ENCODE measurements around the gene CAPZB.

The CAPZB gene

DNA sequence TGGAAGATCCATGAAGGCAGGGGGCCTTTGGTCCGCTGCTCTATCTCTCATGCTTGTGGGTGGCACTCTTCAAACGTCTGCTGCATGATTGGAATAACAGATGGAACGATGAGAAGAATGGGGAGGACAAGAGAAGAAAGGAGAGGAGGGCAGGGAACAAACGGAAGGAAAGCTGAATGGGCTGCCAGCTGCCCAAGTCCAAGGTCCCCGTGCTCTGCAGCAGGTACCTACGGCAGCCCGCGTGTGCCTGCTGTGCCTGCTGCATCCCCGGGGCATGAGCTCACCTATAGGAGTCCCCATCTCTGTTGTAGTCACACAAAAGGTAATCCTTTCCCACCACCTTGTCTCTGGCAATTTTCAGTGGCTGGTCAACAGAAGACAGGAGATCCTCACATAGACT is 100.1 kb downstream of the CAPZB start:
- no peak for DNase-seq (ENCODE audit: low read depth)

DNA sequence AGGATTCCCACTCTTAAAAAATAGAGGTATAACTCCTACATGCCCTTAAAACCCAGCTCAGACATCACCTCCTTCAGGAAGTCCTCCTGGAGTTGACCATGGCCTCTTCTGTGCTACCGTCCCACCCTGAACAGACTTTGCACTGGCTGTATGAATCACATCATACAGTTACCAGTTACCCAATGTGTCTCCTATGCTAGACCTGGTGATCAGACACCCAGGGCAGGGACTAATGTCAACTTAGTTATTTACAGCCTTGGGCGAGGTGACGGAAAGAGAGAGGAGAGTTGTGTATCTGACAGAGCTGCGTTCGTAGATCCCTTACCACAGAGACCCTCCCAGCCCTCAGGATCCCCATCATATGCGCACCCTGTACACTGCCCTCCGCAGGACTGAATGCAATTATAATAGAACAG is 100.6 kb downstream of the CAPZB start:
- DNase-seq (ENCODE audit: low read depth): no peak

DNA sequence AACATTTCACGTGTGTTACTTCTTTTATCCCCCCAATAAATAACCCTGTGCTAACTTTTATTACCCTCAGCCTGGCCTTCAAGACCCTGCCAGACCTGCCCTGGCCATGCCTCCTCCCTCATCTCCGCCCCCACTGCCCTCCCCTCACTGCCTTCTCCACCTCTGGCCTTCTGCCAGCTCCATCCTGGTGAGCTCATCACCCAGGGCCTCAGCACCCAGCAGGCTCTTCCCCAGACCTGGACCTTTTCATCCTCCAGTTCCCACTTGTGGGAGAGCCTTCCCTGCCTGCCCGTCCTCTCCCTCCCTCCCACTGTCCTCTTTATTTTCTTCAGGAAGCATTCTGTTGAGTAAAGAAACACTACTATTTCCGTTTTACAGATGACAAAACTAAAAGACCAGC is 101.2 kb downstream of the CAPZB start:
- no peak for DNase-seq (ENCODE audit: low read depth)

DNA sequence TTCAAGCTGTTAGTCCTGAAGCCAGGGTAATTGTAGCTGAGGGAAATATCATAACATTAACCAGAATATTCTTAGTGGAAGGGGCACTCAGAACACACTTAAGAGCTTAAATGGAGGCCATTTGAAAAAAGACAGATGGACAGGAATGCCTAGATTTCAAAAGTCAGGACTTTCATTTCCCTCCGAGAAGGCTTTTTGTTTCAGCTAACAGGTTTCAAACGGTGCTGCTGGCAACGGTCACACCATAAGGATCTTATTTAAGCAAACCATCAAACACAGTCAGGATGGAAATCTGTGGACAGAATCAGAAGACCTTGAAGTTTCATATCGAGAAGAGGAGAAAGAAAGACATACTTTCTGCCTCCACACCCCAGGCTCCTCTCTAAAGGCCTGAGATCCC is 103.1 kb downstream of the CAPZB start:
- no peak for DNase-seq (ENCODE audit: low read depth)

DNA sequence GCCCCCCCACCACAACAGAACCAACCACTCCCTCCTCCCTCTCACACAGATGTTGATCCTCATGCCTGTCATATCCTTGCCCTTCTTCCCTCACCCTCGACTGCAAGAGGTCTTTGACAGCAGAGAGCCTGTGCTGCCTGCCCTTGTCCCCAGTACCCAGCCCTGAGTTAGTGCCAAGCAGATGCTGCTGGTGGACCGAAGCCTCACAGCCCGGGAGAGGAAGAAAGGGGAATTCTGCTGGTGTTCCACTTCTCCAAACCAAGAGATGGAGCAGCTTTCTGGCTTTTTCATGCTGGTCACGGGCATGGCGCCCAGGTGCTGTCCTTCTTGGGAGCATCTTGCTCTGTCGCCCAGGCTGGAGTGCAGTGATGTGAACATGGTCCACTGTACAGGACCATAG is 104.1 kb downstream of the CAPZB start:
- DNase-seq (ENCODE audit: low read depth): no peak

DNA sequence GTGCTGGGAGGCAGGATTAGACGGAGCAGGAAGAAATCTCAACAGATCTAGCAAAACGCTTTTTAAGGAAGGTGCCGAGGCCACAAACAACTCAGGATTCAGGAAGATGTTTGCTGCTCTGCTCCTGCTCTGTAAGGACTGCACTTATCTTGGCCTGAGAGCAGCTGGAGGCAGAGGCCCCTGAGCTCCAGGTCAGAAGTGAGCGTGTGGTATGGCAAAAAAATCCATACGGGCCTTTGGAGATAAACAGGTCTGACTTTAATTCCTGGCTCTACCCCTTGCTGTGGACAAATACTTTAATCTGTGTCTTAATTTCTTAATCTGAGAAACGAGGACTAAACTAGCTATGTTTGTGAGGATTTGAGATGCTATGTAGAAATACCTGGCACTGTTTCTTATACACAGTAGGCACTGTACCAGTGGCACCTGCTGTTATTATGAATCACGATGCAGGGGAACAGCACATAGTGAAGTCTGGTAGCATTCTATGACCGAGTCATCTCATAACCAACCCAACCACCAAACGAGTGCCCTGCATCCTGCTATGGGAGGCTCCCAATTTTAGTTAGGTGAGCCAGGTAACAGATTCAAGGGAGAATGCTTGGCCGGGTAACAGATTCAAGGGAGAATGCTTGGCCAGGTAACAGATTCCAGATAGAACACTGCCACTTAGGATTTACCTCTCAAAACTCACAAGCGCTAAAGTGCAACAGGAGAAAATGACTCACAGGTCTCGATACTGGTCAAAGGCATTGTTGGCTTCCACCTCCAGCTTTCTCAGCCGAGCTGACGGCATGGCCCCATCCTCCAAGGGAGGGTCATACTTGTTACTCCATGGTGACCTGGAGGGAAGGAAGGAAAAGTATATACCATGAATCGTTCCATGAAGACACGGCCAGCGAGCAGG is 107.3 kb downstream of the CAPZB start:
- no peak for DNase-seq (ENCODE audit: low read depth)

DNA sequence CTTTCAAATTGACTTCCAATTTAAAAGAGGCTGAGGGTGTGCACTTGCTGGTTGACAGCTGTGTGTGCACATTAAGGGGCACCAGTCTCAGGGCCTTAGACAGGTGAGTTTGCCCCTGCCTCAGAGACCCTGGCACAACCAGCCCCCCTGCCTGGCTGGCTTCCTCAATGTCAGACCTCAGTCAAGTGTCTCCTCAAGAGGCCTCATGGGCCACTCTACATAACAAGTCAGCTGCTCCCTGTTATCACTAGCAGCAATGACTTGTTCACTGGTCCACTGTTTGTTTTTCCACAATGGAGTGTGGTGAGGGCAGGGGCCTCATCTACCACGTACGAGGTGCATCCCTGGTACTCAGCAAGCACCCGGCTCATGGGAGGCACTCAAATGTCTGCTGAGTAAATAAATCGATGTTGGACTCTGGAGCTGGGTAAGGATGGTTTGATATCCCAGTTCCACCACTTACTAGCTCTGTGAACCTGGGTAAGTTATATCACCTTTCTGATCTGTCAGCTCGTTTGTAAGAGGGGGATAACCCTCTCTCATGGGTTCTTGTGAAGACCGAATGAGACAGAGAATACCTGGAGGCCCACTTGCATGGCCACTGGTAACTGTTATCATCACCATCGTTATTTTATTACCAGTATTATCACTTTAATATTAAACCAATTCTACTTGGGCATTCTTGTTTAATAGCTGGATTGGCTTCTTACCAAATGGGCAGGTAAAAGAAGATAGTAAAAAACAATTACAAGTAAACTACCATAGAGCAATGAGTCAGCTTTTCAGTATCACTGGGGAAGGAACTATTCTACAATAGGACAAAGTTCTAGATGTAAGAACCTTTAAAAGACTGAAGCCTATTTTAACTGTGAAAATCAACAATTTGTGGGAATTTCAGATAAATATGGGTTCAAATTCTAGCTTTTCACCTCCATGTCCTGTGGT is 108.6 kb downstream of the CAPZB start:
- no peak for DNase-seq (ENCODE audit: low read depth)

DNA sequence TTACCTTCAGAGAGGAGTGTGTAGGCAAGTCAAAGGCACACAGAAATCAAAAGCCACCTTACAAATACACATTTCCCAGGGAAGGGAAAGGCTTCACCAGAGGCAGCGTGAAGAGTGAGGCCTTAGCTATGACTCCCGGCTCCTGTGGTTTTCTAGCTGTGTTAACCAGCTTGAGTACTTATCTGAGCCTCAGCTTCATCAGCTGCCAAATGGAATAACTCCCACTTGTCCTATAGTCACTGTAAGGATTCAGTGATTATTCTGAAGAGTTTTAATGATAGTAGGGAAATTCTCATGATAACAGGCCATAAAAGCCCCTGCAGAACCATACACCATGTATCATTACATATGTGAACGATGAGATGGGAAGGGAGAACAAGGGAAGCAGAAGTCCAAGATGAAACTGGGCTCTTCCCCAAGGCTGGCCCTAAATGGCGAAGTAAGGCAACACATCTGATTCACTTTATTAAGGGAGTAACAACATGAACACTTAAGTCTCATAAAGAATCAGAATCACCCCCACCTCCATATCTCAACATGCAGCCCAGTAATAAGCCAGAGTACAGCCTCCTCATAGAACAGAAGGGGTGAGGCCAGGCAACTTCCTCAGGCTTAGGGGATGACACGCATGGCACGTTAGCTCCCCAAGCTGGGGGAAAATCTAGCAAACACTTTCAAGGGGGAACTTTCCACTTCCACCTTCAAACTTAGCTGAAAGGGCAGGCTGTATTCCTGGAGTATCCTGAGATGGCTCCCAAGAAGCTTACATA is 109.5 kb downstream of the CAPZB start:
- no peak for DNase-seq (ENCODE audit: low read depth)

DNA sequence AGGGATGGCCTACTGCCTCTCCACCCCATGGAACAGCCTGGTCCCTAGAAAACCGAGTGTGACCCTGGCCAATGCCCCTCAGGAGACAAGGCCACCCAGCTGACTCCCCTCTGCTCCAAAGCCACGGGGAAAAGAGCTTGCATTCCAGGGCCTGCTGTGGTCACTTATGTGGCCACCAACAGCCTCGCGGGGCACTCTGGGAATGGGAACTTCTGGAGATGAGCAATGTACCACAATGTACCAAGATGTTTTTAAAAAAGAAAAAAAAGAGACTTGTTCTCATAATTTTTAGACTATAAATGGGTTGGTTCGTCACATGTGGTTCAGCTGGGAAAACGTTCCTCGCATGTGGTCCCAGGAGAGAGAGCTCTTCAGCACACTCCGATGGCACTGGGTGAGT is 110.4 kb downstream of the CAPZB start:
- DNase-seq (ENCODE audit: low read depth): no peak

DNA sequence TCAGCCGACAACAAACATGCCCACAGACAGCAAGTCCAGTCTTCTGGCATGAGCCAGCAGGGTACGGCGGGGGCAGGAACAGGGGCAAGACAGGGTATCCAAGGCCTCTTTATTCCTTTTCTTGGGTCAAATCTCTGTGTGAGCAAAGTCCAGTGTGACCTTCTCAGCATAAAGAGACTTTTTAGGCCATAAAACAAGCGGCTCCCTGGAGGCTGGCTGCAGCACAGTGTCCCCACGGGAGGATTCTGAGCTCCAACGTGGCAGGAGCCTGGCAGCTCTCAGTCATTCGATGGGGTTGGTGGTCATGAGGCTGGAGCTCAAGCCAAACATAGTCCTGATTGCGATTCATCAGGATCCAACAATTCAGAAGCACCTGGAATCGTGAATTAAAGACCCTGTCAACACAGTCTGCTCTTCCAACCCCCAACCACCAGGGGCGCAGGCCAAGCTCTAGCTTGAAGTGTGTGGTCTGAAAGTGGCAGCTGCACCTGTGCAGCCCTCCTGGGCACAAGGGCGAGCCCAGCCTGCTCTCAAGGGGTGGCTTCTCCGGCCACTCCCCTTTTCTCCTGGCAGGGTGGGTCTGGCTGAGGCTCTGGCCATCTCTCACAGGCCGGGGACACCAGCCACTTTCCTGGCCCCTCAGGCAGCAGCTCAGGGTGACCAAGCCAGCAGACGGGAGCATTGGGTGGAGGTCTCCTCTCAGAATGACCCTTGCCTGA is 111.1 kb downstream of the CAPZB start:
- DNase-seq (ENCODE audit: low read depth): no peak

DNA sequence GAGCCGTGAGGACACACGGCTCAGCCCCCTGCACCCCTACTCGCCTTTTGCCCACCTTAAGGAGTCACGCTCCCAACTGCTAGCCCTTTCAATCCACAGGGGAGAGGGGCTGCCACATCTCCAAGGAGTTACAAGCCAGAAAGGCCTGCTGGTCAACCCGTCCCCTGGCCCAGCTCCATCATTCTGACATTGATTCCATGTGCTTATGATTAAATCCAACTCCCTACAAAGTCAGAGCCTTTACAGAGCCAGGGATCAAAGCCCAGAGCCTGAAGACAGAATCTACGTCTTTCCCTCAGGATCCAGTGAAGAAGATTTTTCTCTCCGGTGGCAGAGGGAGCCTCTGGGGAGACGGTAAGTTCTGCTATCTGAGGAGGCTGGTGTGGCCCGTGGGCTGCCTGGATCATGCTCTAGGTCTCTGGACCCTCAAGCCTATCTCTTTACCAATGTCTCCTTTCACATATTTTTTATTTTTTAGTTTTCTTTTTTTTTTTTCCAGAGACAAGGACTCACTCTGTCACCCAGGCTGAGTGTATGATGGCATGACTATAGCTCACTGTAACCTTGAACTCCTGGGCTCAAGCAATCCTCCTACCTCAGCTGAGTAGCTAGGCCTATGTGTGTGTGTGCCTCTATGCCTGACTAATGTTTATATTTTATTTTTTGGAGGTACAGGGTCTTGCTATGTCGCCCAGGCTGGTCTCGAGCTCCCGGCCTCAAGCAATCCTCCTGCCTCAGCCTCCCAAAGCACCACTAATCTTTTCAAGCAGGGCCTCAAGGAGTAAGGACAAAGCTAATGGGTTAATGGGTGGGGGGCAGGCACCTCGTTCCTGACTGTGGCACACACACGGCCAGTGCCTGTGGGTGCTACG is 111.9 kb downstream of the CAPZB start:
- DNase-seq (ENCODE audit: low read depth): no peak

DNA sequence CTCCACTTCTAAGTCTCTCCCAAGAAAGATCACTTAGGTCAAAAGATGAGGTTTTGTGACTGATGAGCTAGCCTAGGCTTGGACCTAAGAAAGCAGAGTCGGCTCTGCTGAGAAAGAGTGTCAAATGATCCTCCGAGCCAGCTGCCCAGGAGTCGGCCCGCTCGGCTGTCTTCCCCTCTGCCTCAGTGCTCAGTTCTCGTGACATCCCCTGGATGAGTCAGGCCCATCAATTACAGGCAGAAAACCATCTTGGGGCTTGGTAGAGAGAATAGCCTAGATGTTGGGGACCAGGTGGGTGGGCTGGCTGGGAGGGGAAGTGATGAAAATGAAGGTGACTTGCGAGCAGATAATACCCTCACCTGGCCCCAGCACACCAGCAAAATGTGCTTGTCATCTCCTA is 112.7 kb downstream of the CAPZB start:
- DNase-seq (ENCODE audit: low read depth): no peak

DNA sequence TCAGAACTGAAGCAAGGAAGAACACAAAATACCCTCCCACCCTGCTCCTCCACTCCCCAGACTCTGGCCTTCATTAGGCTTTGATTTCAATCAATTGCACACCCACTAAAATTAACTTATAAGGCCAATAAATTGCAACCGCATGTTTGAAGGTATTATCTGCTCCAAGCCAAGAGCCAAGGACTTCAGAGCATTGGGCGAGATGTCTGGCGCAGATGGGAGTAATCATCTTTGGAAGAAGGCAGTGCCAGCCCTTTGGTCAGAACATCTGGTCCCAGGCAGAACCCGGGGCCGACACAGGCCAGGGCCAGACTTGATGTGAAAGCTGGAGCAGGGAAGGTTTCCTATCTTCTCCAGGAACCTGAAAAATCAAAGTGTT is 113.2 kb downstream of the CAPZB start:
- no peak for DNase-seq (ENCODE audit: low read depth)

DNA sequence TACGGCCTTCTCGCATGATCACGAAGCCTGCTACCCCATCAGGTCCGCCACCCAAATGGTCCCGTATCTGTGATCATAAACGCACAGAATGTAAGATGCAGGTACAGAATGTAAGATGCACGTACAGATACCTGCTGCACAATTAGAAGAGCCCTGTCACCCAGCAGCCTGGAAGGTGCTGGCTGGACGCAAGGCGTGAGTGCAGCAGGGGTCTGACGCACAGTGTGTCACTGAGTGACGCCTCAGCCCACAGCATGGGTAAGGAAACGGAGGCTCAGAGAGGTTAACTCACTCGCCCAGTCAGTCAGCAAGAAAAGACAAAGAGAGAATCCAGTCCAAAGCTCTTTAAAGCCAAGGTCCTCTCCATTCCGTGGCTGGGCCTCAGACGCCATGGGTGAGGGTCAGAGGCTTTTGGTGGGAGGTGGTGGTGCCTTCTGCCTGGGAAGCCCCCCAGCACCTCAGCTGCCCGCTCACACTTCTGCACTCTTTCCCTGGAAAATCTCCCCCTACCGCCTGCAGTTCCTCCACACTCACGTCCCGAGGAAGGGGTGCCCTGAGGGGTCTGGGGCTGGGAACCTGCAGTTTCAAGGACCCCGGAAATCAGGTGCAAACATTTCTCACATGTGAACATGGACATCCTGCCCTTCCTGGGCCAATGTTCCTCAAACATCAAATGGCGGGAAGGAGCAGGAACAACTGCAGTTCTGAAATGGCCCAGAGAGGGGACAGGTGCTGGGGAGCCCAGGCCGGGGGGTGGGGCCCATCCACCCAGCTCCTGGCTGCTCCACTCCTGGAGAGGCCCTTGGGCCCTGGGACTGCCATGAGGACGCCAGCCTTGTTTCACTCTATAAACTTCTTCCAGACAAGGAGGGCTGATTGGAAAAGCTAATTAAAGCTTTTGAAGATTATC is 113.9 kb downstream of the CAPZB start:
- no peak for DNase-seq (ENCODE audit: low read depth)

DNA sequence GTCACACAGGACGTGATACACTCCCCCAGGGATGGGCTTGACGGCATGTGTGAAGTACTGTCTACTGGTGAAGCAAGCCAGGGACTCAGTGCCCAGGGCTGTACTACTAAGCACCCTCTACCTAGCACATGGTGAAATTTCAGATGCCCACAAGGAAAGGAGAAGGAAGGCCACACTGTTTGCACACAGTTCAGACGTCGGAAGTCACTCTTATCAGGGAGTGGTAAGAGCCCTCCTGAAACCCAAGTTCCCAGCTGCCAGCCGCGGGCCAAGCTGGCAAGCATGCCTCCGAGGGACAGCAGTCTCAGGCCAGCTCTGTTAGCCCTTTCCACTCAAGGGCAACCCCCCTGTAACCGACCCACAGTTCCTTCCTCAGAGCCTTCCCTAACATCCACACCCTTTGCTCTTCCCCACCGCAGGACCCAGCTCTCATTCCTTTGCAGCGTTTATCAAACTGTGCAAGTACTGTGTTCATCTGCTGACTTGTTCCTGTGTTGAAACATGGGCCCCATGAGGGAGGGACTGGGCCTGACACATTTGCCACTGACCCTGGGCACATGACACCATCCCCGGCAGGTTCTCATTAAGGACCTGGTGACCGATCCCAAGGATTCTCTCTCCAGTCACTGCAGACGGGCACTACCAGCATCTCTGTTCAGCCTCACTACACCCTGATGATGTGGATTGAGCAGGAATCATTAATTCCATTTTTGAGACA is 114.7 kb downstream of the CAPZB start:
- no peak for DNase-seq (ENCODE audit: low read depth)

DNA sequence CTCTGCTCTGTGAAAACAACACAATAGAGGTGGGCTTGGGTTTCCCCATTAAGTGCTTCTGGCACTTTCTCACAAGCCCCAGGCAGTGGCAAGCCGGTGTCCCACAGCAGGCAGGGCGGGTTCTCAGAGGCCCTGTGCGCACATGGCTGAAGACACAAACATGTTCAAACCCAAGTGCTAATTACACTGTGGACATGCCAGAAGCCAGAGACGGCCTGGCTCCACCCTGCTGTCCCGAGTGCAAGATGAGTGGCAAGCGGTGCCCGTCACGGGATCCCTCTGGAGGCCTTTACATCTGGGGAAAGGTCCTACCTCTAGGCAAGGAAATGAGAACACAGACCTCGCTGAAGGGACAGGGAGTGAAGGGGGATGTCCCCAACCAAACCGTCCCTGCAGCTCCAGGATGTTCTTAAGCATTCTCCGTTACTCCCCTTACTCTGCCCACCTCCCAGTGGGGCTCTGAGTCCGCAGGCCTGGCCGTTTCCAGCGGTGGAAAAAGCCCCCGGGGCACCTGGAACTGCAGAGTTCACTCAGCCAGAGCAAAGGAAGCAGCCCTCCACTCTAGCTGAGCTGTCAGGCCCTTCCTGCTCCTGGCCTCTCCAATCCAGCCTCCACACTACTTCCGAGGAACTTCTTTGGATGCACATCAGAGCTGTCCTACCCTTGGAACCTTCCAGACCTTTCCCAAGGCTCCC is 115.8 kb downstream of the CAPZB start:
- DNase-seq (ENCODE audit: low read depth): no peak

DNA sequence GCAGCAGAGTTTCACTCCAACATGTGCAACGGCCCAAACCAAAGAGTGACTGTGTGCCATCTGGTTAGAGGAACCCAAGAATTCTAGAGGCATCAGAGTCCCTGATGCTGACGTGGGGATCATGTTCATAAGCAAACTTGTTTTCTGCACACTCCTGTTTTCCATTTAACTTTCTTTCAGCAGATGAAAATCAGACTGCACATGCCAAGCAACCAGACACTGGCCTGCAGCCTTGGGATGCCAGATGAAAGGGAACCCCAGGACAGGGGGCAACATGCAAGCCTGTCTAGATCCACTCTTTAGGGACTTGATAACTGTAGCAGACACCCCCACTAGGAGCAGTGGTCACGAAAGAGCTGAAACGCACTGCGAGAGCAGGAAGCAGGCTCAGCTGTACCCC is 116.4 kb downstream of the CAPZB start:
- no peak for DNase-seq (ENCODE audit: low read depth)

DNA sequence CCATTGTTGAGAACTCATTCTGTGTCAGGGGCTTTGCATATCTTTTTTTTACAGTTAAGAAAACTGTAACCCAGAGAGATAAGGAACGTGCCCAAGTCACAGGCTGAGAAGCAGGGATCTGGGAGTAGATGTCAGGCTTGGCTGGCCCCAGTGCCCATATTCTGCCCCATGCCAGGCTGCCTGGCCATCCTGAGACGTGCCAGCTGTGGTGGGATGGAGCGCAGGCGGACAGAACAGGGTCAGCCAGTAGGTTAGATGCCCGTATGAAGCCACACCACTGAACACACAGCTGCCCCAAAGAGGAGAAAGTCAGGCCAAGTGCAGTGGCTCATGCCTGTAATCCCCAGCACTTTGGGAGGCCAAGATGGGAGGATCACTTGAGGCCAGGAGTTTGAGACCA is 117.3 kb downstream of the CAPZB start:
- no peak for DNase-seq (ENCODE audit: low read depth)

All from T-helper 22 cell (primary cell).